DOHH2 (cell line): ENCODE measurements around the gene PDE6C.

Experiments
- CTCF ChIP-seq: fragments of 200-600 bp; sonication (generic); IDR thresholded peaks from one replicate; pipeline ENCODE4 v1.5.1; 2014; ENCODE audit warnings: antibody characterized with exemption, mild to moderate bottlenecking, low read depth, low read length; ENCODE audit not compliant: poor library complexity, severe bottlenecking
- EZH2phosphoT487 ChIP-seq: fragments of 200-600 bp; sonication (generic); IDR thresholded peaks from 2 replicates; pipeline ENCODE4 v1.6.1; 2017; ENCODE audit warnings: borderline replicate concordance, mild to moderate bottlenecking, antibody characterized with exemption, low read length, moderate library complexity, mixed read lengths

GRCh38 chr10:93591065-93591808, 21.1 kb upstream of the PDE6C start:
- TF ChIP-seq CTCF (no peak), EZH2phosphoT487 (no peak)
